A549 (cell line): ENCODE results near the gene SH3TC2. TPM values are rescaled to one million over a fixed set of nuclear protein-coding genes. Genes with fewer than 3 reads are reported as not detected.
A peak's percentile ranks its signal among the peaks of the same experiment; 100 is the strongest.

ENCODE experiments used
- ATAC-seq, 2 experiments: fragments of 200-7000 bp in 1 of 2; fragments of >200 bp in 1 of 2; cut with Nextera tagmentation in 1 of 2; cut with Tn5 transposase in 1 of 2; 3 replicates each; pipeline versions ENCODE4 v1.8.0 to v1.9.1; 2018 to 2020; ENCODE audit warnings: mild to moderate bottlenecking in 1 of 2, moderate library complexity in 1 of 2
- CTCF ChIA-PET: fragments of 300-600 bp; sonication (Branson Sonifier 250); formaldehyde crosslinking; extraction: SDS; loops from one replicate; lab custom pipeline; 2021; ENCODE audit warnings: antibody characterized with exemption, inconsistent platforms; lab: Yijun Ruan, JAX
- POLR2A ChIA-PET: fragments of 350-600 bp; formaldehyde crosslinking; extraction: SDS; loops from one replicate; lab custom pipeline; 2021; ENCODE audit warnings: antibody characterized with exemption, inconsistent platforms; lab: Yijun Ruan, JAX
- DNase-seq, 2 experiments: peaks; one replicate each; pipeline versions ENCODE4 v3.0.0 to v3.0.0-alpha.2; 2011 to 2016; ENCODE audit warnings: low read depth in 1 of 2, low spot score in 1 of 2
- FAIRE-seq: peaks from 2 replicates; lab custom pipeline; 2011; peaks lifted over from hg19 to GRCh38; lab: Jason Lieb, UNC
- H3K27ac ChIP-seq, 2 experiments: fragments of >200 bp; sonication (Bioruptor Twin); formaldehyde crosslinking; 3 replicates each; pipeline ENCODE4 v1.5.1; 2016 to 2017
- H3K4me1 ChIP-seq: fragments of >200 bp; sonication (Bioruptor Twin); formaldehyde crosslinking; 3 replicates; pipeline ENCODE4 v1.6.1; 2016
- H3K4me2 ChIP-seq: fragments of >200 bp; sonication (Bioruptor Twin); formaldehyde crosslinking; 3 replicates; pipeline ENCODE4 v1.6.1; 2016
- H3K4me3 ChIP-seq: fragments of >200 bp; sonication (Bioruptor Twin); formaldehyde crosslinking; 3 replicates; pipeline ENCODE4 v1.5.1; 2016
- H3K9me3 ChIP-seq: fragments of >200 bp; sonication (Bioruptor Twin); formaldehyde crosslinking; 3 replicates; pipeline ENCODE4 v1.6.1; 2016
- BCL3 ChIP-seq: fragments of >200 bp; sonication (Bioruptor Twin); formaldehyde crosslinking; IDR thresholded peaks from 3 replicates; pipeline ENCODE4 v1.6.1; 2016
- CHD4 ChIP-seq: fragments of 200-600 bp; sonication (generic); IDR thresholded peaks from 2 replicates; pipeline ENCODE4 v1.6.1; 2016; ENCODE audit warnings: antibody characterized with exemption, mild to moderate bottlenecking, borderline replicate concordance
- ESRRA ChIP-seq: fragments of 150-350 bp; IDR thresholded peaks from 2 replicates; pipeline ENCODE4 v1.6.1; 2014; ENCODE audit warnings: mild to moderate bottlenecking, low read length, borderline replicate concordance
- FOSL2 ChIP-seq, 2 experiments: fragments of 450-650 bp in 1 of 2; fragments of >200 bp in 1 of 2; sonication (Bioruptor Twin) in 1 of 2; formaldehyde crosslinking; IDR thresholded peaks; 2 replicates each; pipeline versions ENCODE4 v1.5.0 to v1.6.1; 2016 to 2020; ENCODE audit warnings: mild to moderate bottlenecking in 1 of 2, moderate library complexity in 1 of 2
- HES2 ChIP-seq: fragments of >200 bp; sonication (Bioruptor Twin); formaldehyde crosslinking; IDR thresholded peaks from 2 replicates; pipeline ENCODE4 v1.6.1; 2016
- HOXB13 ChIP-seq: fragments of 250-450 bp; sonication (Bioruptor Pico); IDR thresholded peaks from 2 replicates; pipeline ENCODE4 v1.5.0; 2020; ENCODE audit warnings: low read depth, mild to moderate bottlenecking, moderate library complexity
- KDM1A ChIP-seq: fragments of 200-600 bp; sonication (generic); IDR thresholded peaks from 2 replicates; pipeline ENCODE4 v1.6.1; 2016; ENCODE audit warnings: low read depth, mild to moderate bottlenecking
- KDM5A ChIP-seq: fragments of 200-600 bp; sonication (generic); IDR thresholded peaks from 2 replicates; pipeline ENCODE4 v1.6.1; 2016; ENCODE audit warnings: antibody characterized with exemption, mild to moderate bottlenecking
- MAFK ChIP-seq: fragments of 450-650 bp; IDR thresholded peaks from 2 replicates; pipeline ENCODE4 v1.6.1; 2014; ENCODE audit not compliant: partially characterized antibody
- MAX ChIP-seq: IDR thresholded peaks from 2 replicates; pipeline ENCODE4 v1.6.1; 2012
- NPAS2 ChIP-seq: fragments of 250-450 bp; sonication (Bioruptor Pico); IDR thresholded peaks from 2 replicates; pipeline ENCODE4 v1.8.0; 2022; ENCODE audit warnings: mild to moderate bottlenecking, moderate library complexity, borderline replicate concordance
- PHF8 ChIP-seq: fragments of 200-600 bp; sonication (generic); IDR thresholded peaks from 2 replicates; pipeline ENCODE4 v1.6.1; 2016; ENCODE audit warnings: low read depth, mild to moderate bottlenecking, antibody characterized with exemption, moderate library complexity, borderline replicate concordance
- RARB ChIP-seq: fragments of 250-450 bp; sonication (Bioruptor Pico); IDR thresholded peaks from 2 replicates; pipeline ENCODE4 v1.8.0; 2021; ENCODE audit warnings: mild to moderate bottlenecking, moderate library complexity
- RCOR1 ChIP-seq: fragments of 150-350 bp; IDR thresholded peaks from 2 replicates; pipeline ENCODE4 v1.6.1; 2014; ENCODE audit warnings: antibody characterized with exemption, low read length, low read depth
- ZFP36 ChIP-seq: fragments of 450-650 bp; IDR thresholded peaks from 2 replicates; pipeline ENCODE4 v1.6.1; 2014; ENCODE audit warnings: borderline replicate concordance; ENCODE audit not compliant: partially characterized antibody
- ZSCAN20 ChIP-seq: fragments of 250-450 bp; sonication (Bioruptor Pico); IDR thresholded peaks from 2 replicates; pipeline ENCODE4 v1.8.0; 2022; ENCODE audit warnings: mild to moderate bottlenecking, moderate library complexity
- WGBS: methylation state at CpG from one replicate; pipeline ENCODE4 v1.1.6; 2017; ENCODE audit errors: missing lambda C conversion rate; 5-methylcytosine and 5-hydroxymethylcytosine counted together
- polyA plus RNA-seq, 4 experiments: library from polyadenylated mRNA; depleted of rRNA in 3 of 4; stranded (reverse); fragments of >200 nt; fragmentation: RNase III in 1 of 4; extraction: RNeasy Plus Mini Kit Qiagen cat#74134 plus additional on column Dnase treatment in 1 of 4; gene quantifications; 2 replicates in 3 of 4; 3 replicates in 1 of 4; pipeline ENCODE4 v1.2.3, GENCODE V29; 2011 to 2017
- TF ChIP-seq, protein P1 (sequence below): fragments of 250-450 bp; sonication (Bioruptor Pico); IDR thresholded peaks from 2 replicates; pipeline ENCODE4 v1.5.0; 2020; ENCODE audit warnings: low read depth, mild to moderate bottlenecking, moderate library complexity
- TF ChIP-seq, protein P2 (sequence below): fragments of 150-350 bp; IDR thresholded peaks from 2 replicates; pipeline ENCODE4 v1.6.1; 2014; ENCODE audit warnings: low read depth, mild to moderate bottlenecking, low read length

SH3TC2 gene
- polyA plus RNA-seq, 2 of the 4 experiments (the other 2 are of a cell fraction) = 0.06 to 0.34 TPM

DNA sequence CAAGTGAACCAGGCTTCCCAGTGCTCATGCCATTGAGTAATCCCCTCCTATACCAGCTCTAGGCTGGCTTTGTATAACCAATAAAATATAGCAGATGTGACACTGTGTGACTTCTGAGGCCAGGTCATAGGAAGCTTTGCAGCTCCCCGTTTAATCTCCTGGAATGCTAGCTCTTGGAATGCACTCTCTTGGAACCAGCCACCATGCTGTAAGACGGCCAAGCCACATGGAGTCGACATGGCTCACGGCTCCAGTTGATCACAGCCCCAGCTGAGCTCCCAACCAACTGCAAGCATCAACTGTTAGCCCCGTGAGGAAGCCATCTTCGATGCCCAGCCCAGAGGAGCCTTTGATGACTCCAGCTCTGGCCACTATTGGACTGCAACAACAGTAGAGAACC lies 74.5 kb downstream of the SH3TC2 start:
- ATAC-seq = no peak
- Histone ChIP-seq H3K9me3 (no peaks in the 10 kb centered on the region), H3K4me3 (no peak overlapping the region), H3K4me1 (peaks cover 6% of the 10 kb centered on the region; the same call in 2 of the 3 replicates)
- WGBS = 56% methylated on average over 6 of the region's 6 CpGs
- TF ChIP-seq HOXB13 (CRISPR knock-in tag) = no peak
- no peak for TF ChIP-seq KDM1A
- TF ChIP-seq KDM5A = no peak
- no peak for TF ChIP-seq PHF8
- TF ChIP-seq HES2 = no peak
- TF ChIP-seq, protein P1, sequence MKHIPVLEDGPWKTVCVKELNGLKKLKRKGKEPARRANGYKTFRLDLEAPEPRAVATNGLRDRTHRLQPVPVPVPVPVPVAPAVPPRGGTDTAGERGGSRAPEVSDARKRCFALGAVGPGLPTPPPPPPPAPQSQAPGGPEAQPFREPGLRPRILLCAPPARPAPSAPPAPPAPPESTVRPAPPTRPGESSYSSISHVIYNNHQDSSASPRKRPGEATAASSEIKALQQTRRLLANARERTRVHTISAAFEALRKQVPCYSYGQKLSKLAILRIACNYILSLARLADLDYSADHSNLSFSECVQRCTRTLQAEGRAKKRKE (CRISPR knock-in tag) = no peak
- no peak for TF ChIP-seq NPAS2 (CRISPR knock-in tag)
- no peak for TF ChIP-seq MAFK
- TF ChIP-seq ZFP36 = no peak
- no peak for TF ChIP-seq RCOR1
- TF ChIP-seq, all 56 proteins: peak for 0
- H3K27ac ChIP-seq = no peak overlapping the region
- POLR2A ChIA-PET = no interaction called here
- FAIRE-seq = no peak
- CTCF ChIA-PET = interaction anchor here (0.7 to 2.0 kb wide), 8 partner anchors 9 to 247 kb away, joined by 3 to 6 read pairs (median 4); no protein-coding TSS in a partner anchor
- no peak for DNase-seq
- H3K4me2 ChIP-seq = no peak overlapping the region

DNA sequence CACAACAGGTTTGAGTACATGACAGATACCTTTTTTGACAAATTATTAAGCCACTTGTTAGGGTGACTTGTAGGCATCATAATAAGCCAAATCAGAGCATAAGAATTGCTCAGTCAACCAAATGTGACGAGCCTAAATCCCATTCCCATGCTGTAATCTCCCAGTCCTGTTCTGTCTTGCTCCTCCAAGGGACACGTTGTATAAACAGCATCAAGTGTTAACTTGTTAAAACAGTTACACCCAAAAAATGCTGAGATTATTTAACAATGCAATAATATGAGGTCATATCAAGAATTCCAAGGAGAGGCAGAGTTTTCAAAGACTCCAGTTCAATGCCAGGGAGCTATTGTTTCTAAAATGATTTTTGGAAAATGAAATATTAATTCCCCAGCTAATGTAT lies 76.2 kb downstream of the SH3TC2 start:
- no peaks in the 10 kb centered on the region for H3K9me3 ChIP-seq
- ChIA-PET CTCF (interaction anchor here (1.2 to 2.0 kb wide), 3 partner anchors 9 to 253 kb away, joined by 3 to 6 read pairs (median 5); no protein-coding TSS in a partner anchor), POLR2A (no interaction called here)
- H3K4me2 ChIP-seq = no peak overlapping the region
- no peak for FAIRE-seq
- H3K4me1 ChIP-seq = peaks cover 6% of the 10 kb centered on the region; the same call in 2 of the 3 replicates
- no peak for DNase-seq
- H3K4me3 ChIP-seq = no peak overlapping the region
- H3K27ac ChIP-seq = no peak overlapping the region
- 40% methylated on average over 2 of the region's 2 CpGs for WGBS
- TF ChIP-seq KDM1A (no peak), ESRRA (no peak), ZSCAN20 (CRISPR knock-in tag) (no peak), ZFP36 (no peak), RARB (CRISPR knock-in tag) (no peak), CHD4 (no peak)
- TF ChIP-seq, protein P2, sequence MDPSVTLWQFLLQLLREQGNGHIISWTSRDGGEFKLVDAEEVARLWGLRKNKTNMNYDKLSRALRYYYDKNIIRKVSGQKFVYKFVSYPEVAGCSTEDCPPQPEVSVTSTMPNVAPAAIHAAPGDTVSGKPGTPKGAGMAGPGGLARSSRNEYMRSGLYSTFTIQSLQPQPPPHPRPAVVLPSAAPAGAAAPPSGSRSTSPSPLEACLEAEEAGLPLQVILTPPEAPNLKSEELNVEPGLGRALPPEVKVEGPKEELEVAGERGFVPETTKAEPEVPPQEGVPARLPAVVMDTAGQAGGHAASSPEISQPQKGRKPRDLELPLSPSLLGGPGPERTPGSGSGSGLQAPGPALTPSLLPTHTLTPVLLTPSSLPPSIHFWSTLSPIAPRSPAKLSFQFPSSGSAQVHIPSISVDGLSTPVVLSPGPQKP = no peak
- ATAC-seq = no peak

DNA sequence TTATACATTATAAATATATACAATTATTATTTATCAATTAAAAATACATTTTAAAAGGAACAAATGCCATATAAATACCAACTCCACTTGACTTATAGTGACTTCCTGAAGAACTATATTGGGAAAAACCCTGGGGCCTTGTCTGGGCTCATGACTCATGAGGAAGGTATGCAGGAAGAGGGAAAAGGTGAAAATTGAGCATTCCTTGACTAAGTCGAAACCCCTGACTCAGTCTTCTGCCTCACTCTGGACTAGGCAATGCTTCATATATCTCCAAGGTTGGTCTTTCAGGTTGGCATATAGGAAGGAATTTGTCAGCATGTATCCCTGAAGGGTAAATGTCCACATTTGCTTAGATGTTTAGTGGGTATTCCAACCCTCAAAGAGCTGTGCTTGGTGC lies 78.5 kb downstream of the SH3TC2 start:
- Histone ChIP-seq H3K4me1 (peaks cover 9% of the 10 kb centered on the region; the same call in 2 of the 3 replicates), H3K27ac (no peak overlapping the region), H3K9me3 (no peaks in the 10 kb centered on the region), H3K4me2 (no peak overlapping the region), H3K4me3 (no peak overlapping the region)
- ATAC-seq (peak in 1 of 2 experiments; percentile 48; a peak in 3 of 6 replicates), FAIRE-seq (no peak), DNase-seq (peak in 1 of 2 experiments; percentile 36)
- 8% methylated on average over 1 of the region's 1 CpG for WGBS
- ChIA-PET POLR2A (no interaction called here), CTCF (interaction anchor here (0.6 to 2.0 kb wide), 8 partner anchors 10 to 251 kb away, joined by 3 to 6 read pairs (median 3); no protein-coding TSS in a partner anchor)
- TF ChIP-seq CHD4 = no peak
- TF ChIP-seq BCL3 = no peak
- TF ChIP-seq FOSL2 (IDR thresholded peaks at IDR 0.05) = no peak
- TF ChIP-seq FOSL2 (CRISPR knock-in tag; IDR thresholded peaks at IDR 0.05) = peak; percentile 35
- TF ChIP-seq MAX = no peak
